ENCODE data around the gene SFRP2. TPM values are rescaled to one million over a fixed set of nuclear protein-coding genes. Genes with fewer than 3 reads are reported as not detected.

Gene SFRP2
- total RNA-seq, 4 donors from 2014 or later = 0.26 to 71.2 (median 31.1) TPM

GRCh38 chr4:153748378-153748777, 40.5 kb downstream of the SFRP2 start:
- Histone ChIP-seq H3K27ac (no peak overlapping the region), H3K4me3 (no peak overlapping the region), H3K36me3 (no peaks in the 10 kb centered on the region), H3K27me3 (no peaks in the 10 kb centered on the region), H3K4me1 (no peaks in the 10 kb centered on the region), H3K9me3 (no peaks in the 10 kb centered on the region)
- TF ChIP-seq POLR2A (IDR thresholded peaks at IDR 0.05) (no peak), CTCF (IDR thresholded peaks at IDR 0.05) (no peak)
- intact Hi-C loops (cut with DNase I; ENCODE audit: low total_unique reads) = no loop called here
- DNase-seq = no peak

- TF ChIP-seq POLR2A (IDR thresholded peaks at IDR 0.05) = no peak
- no peak for TF ChIP-seq CTCF (IDR thresholded peaks at IDR 0.05)
- no peaks in the 10 kb centered on the region for H3K36me3 ChIP-seq
- no peak overlapping the region for H3K4me3 ChIP-seq
- H3K4me1 ChIP-seq = no peaks in the 10 kb centered on the region
- DNase-seq = no peak
- H3K27me3 ChIP-seq = no peaks in the 10 kb centered on the region
- H3K27ac ChIP-seq = no peak overlapping the region
- no peaks in the 10 kb centered on the region for H3K9me3 ChIP-seq
- intact Hi-C loops (cut with DNase I; ENCODE audit: low total_unique reads) = no loop called here
These were observed 41.4 kb downstream of the SFRP2 start for GRCh38 chr4:153747406-153747955.

- no peak overlapping the region for H3K4me3 ChIP-seq
These were observed 43.2 kb downstream of the SFRP2 start for GRCh38 chr4:153745651-153746050.

GRCh38 chr4:153741541-153741940, 47.3 kb downstream of the SFRP2 start:
- no peak for TF ChIP-seq CTCF (IDR thresholded peaks at IDR 0.05)
- TF ChIP-seq POLR2A (IDR thresholded peaks at IDR 0.05) = no peak
- DNase-seq = no peak
- no peak overlapping the region for H3K4me3 ChIP-seq
- H3K27me3 ChIP-seq = no peaks in the 10 kb centered on the region
- no peak overlapping the region for H3K27ac ChIP-seq
- no peaks in the 10 kb centered on the region for H3K36me3 ChIP-seq
- no peaks in the 10 kb centered on the region for H3K9me3 ChIP-seq
- intact Hi-C loops (cut with DNase I; ENCODE audit: low total_unique reads) = no loop called here
- H3K4me1 ChIP-seq = no peaks in the 10 kb centered on the region

More at GRCh38 chr4:153745651-153746050, 43.2 kb downstream of the SFRP2 start:
- no peak for DNase-seq
- intact Hi-C loops (cut with DNase I; ENCODE audit: low total_unique reads) = no loop called here
- H3K36me3 ChIP-seq = no peaks in the 10 kb centered on the region
- H3K9me3 ChIP-seq = no peaks in the 10 kb centered on the region
- H3K4me1 ChIP-seq = no peaks in the 10 kb centered on the region
- H3K27me3 ChIP-seq = no peaks in the 10 kb centered on the region
- no peak for TF ChIP-seq CTCF (IDR thresholded peaks at IDR 0.05)
- no peak for TF ChIP-seq POLR2A (IDR thresholded peaks at IDR 0.05)
- no peak overlapping the region for H3K27ac ChIP-seq

- no peaks in the 10 kb centered on the region for H3K4me1 ChIP-seq
- no peaks in the 10 kb centered on the region for H3K9me3 ChIP-seq
- no peaks in the 10 kb centered on the region for H3K27me3 ChIP-seq
- no peak for TF ChIP-seq CTCF (IDR thresholded peaks at IDR 0.05)
- TF ChIP-seq POLR2A (IDR thresholded peaks at IDR 0.05) = no peak
- H3K36me3 ChIP-seq = no peaks in the 10 kb centered on the region
- H3K4me3 ChIP-seq = no peak overlapping the region
- no peak for DNase-seq
- H3K27ac ChIP-seq = no peak overlapping the region
- intact Hi-C loops (cut with DNase I; ENCODE audit: low total_unique reads) = no loop called here
These were observed 52.9 kb downstream of the SFRP2 start for GRCh38 chr4:153735906-153736461.

Measured in uterus (tissue), 4 donors.